ENCODE data around the gene UBASH3B. TPM values are rescaled to one million over a fixed set of nuclear protein-coding genes. Genes with fewer than 3 reads are reported as not detected.

Gene UBASH3B
- total RNA-seq, 1 donor from 2014 or later, result 4.3 TPM

- no peak overlapping the region for H3K4me3 Mint-ChIP-seq
- DNase-seq (no peak), ATAC-seq (ENCODE audit: low read depth) (no peak)
- intact Hi-C loops (cut with micrococcal nuclease), result no loop called here
- H3K36me3 Mint-ChIP-seq (ENCODE audit: low read depth), result peaks cover 3% of the 10 kb centered on the region
- H3K27ac Mint-ChIP-seq, result no peak overlapping the region
- H3K4me1 Mint-ChIP-seq, result peaks cover 10% of the 10 kb centered on the region
- ChIA-PET POLR2A (no interaction called here), CTCF (no interaction called here)
- no peaks in the 10 kb centered on the region for H3K9me3 Mint-ChIP-seq
- no peak for TF ChIP-seq CTCF (IDR thresholded peaks at IDR 0.05)
- no peaks in the 10 kb centered on the region for H3K27me3 Mint-ChIP-seq
Measured at GRCh38 chr11:122775675-122776271, 120.3 kb downstream of the UBASH3B start.

DNA sequence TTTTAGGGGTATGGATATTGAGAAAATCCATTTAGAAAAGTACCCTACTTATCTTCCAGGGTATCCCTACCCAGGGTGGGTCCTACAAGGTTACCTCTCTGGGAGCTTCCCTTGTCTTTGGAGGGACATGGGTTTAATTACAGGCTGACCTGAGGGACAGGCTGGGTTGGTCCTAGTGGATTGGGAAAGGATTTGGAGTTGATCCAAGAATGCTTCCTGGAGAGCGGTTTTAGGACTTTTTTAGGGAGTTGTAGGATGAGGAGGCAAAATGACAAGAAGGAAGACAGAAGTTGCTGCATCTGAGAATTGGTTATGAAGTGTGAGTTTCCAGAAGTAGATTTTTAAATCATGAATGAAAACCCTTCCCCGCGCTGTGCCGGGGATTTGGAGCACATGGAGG is 121.0 kb downstream of the UBASH3B start:
- no peak for TF ChIP-seq CTCF (IDR thresholded peaks at IDR 0.05)
- Mint-ChIP-seq H3K9me3 (no peaks in the 10 kb centered on the region), H3K4me1 (peaks cover 10% of the 10 kb centered on the region), H3K27ac (no peak overlapping the region), H3K27me3 (no peaks in the 10 kb centered on the region), H3K4me3 (no peak overlapping the region), H3K36me3 (ENCODE audit: low read depth) (peaks cover 3% of the 10 kb centered on the region)
- ChIA-PET POLR2A (no interaction called here), CTCF (interaction anchor here (1.2 kb wide), 1 partner anchor 196 kb away, joined by 6 read pairs; no protein-coding TSS in a partner anchor)
- intact Hi-C loops (cut with micrococcal nuclease), result no loop called here
- ATAC-seq (ENCODE audit: low read depth), result no peak
- no peak for DNase-seq

DNA sequence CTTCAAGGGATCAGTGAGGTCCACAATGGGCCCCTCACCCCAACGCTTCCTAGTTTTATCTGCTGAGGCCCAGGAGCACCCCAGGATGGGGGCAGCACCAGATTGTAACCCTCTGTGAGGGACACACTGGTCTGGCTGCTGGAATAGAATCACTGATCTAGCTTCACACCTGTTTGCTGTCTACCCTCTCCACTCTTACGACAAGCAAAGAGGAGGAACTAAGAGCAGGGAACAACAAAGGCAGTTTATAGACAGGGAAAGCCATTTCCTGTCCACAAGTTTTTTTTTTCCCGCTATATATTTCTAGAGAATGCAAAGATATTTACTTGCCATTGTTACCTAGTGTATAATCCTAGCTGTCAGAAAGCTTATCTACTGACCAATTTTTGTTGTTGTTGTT is 121.8 kb downstream of the UBASH3B start:
- H3K9me3 Mint-ChIP-seq, result no peaks in the 10 kb centered on the region
- ATAC-seq (ENCODE audit: low read depth) (no peak), DNase-seq (no peak)
- ChIA-PET POLR2A (no interaction called here), CTCF (interaction anchor here (1.2 to 1.6 kb wide), 2 partner anchors 10 to 196 kb away, joined by 5 to 6 read pairs; no protein-coding TSS in a partner anchor)
- H3K4me3 Mint-ChIP-seq, result no peak overlapping the region
- peaks cover 3% of the 10 kb centered on the region for H3K36me3 Mint-ChIP-seq (ENCODE audit: low read depth)
- H3K27me3 Mint-ChIP-seq, result no peaks in the 10 kb centered on the region
- H3K27ac Mint-ChIP-seq, result no peak overlapping the region
- no peak for TF ChIP-seq CTCF (IDR thresholded peaks at IDR 0.05)
- intact Hi-C loops (cut with micrococcal nuclease), result no loop called here
- peaks cover 10% of the 10 kb centered on the region for H3K4me1 Mint-ChIP-seq

GRCh38 chr11:122778148-122778547 is 122.6 kb downstream of the UBASH3B start:
- DNase-seq (no peak), ATAC-seq (ENCODE audit: low read depth) (no peak)
- Mint-ChIP-seq H3K27me3 (no peaks in the 10 kb centered on the region), H3K4me1 (peaks cover 10% of the 10 kb centered on the region), H3K9me3 (no peaks in the 10 kb centered on the region), H3K36me3 (ENCODE audit: low read depth) (peaks cover 3% of the 10 kb centered on the region), H3K4me3 (no peak overlapping the region), H3K27ac (no peak overlapping the region)
- no peak for TF ChIP-seq CTCF (IDR thresholded peaks at IDR 0.05)
- CTCF ChIA-PET, result interaction anchor here (1.6 kb wide), 1 partner anchor 9 kb away, joined by 5 read pairs; no protein-coding TSS in a partner anchor
- intact Hi-C loops (cut with micrococcal nuclease), result no loop called here
- POLR2A ChIA-PET, result no interaction called here

- DNase-seq (no peak), ATAC-seq (ENCODE audit: low read depth) (no peak)
- H3K4me3 Mint-ChIP-seq, result no peak overlapping the region
- no peak for TF ChIP-seq CTCF (IDR thresholded peaks at IDR 0.05)
- peaks cover 3% of the 10 kb centered on the region for H3K36me3 Mint-ChIP-seq (ENCODE audit: low read depth)
- ChIA-PET POLR2A (no interaction called here), CTCF (interaction anchor here (3.8 to 6.3 kb wide), 3 partner anchors 24 to 199 kb away, joined by 32 to 131 read pairs (median 69); no protein-coding TSS in a partner anchor)
- H3K9me3 Mint-ChIP-seq, result no peaks in the 10 kb centered on the region
- H3K4me1 Mint-ChIP-seq, result peaks cover 10% of the 10 kb centered on the region
- H3K27me3 Mint-ChIP-seq, result no peaks in the 10 kb centered on the region
- intact Hi-C loops (cut with micrococcal nuclease), result no loop called here
- H3K27ac Mint-ChIP-seq, result no peak overlapping the region
Measured at GRCh38 chr11:122779047-122779629, 123.6 kb downstream of the UBASH3B start.

Data from activated B cell treated with CpG ODN at 0.5 μM for 24 hours (primary cell).